GM04503 (cell line): ENCODE measurements around the gene TTLL12.
"Not testable (repeated sequence)": the region's sequence is repeated elsewhere in the genome, so short reads cannot be mapped to it uniquely, and the experiment has no call there.

Source experiments
- DNase-seq: peaks from one replicate; pipeline ENCODE4 v3.0.0-alpha.2; 2012; ENCODE audit warnings: low read depth

The TTLL12 gene

DNA sequence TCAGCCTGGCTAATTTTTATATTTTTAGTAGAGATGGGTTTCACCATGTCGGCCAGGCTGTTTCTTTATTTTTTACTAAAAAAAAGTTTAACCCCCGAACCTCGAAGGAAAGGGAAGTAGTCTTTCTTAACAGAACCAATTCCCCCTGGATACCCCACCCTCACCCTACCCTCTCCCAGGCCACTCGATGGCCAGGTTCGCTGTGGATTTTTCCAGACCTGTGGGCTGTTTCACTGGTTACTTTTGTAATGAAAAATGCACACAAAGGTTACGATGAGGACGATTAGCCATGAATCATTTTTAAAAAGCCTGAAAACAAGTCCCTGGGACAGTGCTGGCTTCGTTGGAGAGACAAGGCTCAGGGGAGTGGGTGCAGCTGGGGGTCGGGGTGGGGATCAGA is 33.0 kb downstream of the TTLL12 start:
- DNase-seq = no peak

DNA sequence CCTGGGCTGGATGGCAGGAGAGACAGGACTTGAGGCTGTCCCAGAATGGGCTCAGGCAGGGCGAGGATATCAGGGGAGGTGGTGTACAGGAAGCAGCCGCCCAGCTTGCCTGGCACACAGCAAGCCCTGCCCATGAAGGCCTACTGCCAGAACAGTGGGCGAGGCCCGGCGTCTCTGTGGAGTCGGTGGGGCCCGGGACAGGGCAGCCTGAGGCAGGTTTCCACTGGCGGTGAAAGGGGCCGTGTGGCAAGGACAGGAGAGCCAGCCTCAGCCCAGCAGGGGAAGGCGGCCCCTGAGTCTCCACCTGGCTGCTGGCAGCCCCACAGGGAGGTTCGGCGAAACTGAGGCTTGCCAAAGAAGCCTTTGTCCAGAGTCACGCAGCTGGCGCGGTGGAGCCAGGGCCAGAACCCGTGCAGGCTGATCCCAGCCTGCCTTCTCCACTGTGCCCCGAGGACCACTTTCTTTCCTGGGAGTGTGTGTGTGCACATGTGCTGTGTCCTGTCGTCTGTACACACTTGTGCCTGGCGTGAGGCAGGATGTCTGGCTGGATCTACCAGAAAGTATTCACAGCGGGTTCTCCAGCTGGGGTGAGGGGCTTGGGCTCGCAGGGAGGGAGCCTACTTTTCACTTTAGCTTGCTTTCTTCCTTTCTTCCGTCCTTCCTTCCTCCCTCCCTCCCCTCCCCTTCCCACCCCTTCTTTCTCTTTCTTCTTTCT is 34.4 kb downstream of the TTLL12 start:
- DNase-seq = no peak

DNA sequence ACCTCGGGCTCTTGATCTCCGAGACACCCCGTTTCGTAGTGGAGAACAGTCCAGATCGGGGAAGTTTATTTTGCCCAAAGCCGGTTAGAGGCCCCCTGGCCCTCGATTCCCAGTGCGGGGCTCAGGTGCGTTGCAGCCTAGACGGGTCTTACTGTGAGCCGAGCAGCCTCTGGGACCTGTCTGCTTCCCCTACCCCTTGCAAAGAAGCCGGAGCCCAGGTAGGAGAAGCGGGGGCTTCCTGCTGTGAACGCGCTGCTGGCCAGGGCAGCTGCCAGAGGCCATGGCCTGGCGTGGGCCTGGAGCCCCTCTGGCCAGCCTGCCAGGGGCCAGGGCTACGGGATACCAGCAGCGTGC is 35.0 kb downstream of the TTLL12 start:
- DNase-seq = no peak

- no peak for DNase-seq
Measured at GRCh38 chr22:43151251-43152002, 35.5 kb downstream of the TTLL12 start, which contains the start of gene TSPO. Gene TSPO, plus strand, starts transcription at chr22:43151559. Its CDS starts 7,680 bp downstream, at chr22:43159239.

GRCh38 chr22:43150731-43151206 is 36.2 kb downstream of the TTLL12 start:
- DNase-seq = no peak

DNA sequence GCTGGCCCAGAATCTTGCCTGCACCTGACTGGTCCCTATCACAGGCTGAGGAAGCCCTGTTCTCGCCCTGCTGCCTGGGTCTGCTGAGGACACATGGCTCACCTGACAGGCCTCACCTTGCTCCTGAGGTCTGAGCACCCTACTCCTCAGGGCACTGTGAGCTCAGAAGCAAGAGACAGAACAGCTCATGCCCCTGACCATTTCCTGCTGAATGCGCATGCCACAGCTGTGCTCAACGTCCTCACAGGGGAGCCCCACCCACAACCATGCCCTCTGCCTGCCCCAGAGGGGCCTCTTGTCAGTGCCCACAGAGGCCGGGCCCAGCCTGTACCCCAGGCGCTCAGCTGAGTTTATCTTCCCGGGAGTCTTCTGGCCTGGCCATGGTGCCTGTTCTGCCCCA is 38.4 kb downstream of the TTLL12 start:
- no peak for DNase-seq

DNA sequence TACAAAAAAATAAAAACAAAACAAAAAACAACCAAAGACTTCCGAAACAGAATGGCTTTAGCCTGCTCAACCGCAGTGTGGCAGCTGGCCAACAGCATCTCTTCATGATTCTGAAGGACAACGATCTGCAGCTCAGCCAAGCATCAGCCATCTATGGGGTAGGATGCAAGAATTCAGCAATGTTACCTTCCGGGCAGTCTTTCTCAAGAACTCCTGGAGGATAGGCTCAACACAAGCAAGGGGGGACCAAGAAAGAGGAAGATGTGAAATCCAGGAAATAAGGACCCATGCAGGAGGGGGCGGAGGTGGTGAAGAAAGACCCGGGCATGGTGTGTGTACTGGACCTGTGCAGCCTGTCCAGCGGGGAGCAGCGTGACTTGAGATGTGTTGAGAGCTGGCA is 39.1 kb downstream of the TTLL12 start:
- no peak for DNase-seq

DNA sequence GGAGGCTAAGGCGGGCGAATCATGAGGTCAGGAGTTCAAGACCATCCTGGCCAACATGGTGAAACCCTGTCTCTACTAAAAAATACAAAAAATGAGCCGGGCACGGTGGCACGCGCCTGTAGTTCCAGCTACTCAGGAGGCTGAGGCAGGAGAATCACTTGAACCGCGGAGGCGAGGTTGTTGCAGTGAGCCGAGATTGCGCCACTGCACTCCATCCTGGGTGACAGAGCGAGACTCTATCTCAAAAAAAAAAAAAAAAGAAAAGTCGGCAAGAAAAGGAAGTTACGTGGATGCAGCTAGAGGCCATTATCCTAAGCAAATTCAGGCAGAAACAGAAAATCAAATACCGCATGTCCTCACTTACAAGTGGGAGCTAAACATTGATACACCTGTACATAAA is 40.6 kb downstream of the TTLL12 start:
- DNase-seq = not testable (repeated sequence)

DNA sequence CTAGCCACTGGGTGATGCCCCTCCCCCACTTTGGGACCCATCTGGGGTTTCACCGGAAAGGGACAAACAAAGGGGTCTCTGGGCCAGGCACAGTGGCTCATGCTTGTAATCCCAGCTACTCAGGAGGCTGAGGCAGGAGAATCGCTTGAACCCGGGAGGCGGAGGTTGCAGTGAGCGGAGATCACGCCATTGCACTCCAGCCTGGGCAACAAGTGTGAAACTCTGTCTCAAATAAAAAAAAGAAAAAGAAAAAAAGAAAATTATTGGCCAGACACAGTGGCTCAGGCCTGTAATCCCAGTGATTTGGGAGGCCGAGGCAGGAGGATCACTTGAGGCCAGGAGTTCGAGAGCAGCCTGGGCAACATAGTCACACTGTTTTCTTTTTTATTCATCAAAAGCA is 41.6 kb downstream of the TTLL12 start:
- DNase-seq = not testable (repeated sequence)

DNA sequence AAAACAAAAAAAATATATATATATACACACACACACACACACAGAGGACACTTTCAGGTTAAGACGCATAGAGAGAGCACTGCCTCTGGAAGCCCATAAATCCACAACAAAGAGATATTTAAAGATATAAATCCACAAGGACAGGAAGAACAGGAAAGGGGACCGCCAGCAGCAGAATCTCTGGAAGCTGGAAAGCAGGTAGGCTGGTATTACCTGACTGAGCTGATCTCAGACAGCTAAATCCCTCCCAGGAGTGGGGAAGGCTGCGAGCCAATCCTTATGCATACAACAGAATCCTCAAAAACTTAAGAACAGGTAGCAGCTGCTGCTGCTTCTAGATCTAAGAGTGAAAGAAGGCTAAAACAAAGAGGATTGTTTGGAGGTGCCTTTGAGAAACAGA is 42.0 kb downstream of the TTLL12 start:
- no peak for DNase-seq

DNA sequence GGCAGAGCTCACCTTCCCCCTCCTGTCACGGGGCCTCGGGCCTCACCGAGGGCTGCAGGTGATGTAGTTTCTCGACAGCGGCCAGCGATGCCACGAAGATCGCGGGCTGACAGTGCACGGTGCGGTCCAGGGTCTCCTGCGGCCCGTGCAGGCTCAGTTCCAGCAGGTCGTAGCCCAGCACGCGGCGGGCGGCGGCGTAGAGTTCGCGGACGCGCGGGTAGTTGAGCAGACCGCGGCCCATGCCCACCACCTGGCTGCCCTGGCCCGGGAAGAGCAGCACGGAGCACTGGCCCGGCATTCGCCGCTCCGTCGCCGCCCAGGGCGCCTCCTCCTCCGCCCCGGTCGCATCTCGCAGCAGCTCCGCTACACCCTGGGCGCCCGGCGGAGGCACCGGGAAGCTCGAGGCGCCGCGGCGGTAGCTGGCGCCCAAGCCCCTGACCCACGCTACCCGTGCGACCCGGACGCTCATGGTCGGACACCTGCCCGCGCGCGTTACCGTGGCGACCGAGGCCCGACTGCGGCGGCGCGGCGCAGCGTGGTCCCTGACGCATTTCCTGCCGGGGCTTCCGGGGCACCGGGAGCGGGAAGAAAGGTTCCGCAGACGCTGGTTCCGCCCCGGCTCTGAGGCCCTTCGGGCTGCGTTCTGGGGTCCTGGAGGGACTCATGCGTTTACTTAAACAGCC is 43.9 kb downstream of the TTLL12 start, which contains the start of gene MCAT:
MCAT (minus strand) TSS at position 519 of the 683 bp plus-strand sequence; CDS start at position 469, 50 bp downstream.
- no peak for DNase-seq

GRCh38 chr22:43136801-43137200 is 50.1 kb downstream of the TTLL12 start:
- DNase-seq = no peak

GRCh38 chr22:43136255-43136654 is 50.7 kb downstream of the TTLL12 start:
- DNase-seq = no peak

GRCh38 chr22:43135565-43135964 is 51.4 kb downstream of the TTLL12 start:
- no peak for DNase-seq

DNA sequence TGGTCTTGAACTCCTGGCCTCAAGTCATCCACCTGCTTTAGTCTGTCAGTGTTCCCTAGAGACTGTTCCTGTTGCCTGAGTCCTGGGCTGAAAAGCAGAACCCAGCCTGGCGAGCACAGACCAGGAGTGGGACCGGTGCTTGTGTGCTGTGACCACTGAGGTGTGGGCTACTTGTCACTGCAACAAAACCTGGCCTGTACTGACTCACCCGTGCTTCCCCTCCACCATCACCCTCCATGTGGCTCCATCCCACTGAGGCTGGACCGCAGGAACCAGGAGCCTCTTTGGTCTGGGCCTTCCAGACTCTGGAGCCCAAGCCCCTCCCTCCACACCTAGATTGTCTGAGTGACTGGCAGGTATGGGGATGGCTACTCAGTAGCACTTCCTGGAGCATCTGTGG is 52.4 kb downstream of the TTLL12 start:
- no peak for DNase-seq

DNA sequence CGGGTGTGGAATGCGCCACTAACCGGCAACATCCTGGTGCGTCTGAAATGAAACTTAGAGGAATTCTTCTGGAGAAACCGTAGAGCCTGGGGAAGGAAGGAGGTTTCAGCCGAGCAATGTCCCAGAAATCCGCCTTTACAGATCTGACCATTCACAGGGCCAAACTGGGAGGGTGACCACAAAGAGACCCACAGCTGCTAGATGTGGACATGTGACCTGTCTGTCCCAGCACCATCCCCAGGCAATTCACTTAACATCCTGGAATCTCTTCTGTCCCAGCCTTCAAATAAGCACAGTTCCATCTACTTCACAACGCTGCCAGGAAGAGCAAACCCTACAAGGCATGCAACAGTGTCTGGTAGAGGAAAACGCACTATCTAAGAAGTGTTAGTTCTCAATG is 53.5 kb downstream of the TTLL12 start:
- no peak for DNase-seq

DNA sequence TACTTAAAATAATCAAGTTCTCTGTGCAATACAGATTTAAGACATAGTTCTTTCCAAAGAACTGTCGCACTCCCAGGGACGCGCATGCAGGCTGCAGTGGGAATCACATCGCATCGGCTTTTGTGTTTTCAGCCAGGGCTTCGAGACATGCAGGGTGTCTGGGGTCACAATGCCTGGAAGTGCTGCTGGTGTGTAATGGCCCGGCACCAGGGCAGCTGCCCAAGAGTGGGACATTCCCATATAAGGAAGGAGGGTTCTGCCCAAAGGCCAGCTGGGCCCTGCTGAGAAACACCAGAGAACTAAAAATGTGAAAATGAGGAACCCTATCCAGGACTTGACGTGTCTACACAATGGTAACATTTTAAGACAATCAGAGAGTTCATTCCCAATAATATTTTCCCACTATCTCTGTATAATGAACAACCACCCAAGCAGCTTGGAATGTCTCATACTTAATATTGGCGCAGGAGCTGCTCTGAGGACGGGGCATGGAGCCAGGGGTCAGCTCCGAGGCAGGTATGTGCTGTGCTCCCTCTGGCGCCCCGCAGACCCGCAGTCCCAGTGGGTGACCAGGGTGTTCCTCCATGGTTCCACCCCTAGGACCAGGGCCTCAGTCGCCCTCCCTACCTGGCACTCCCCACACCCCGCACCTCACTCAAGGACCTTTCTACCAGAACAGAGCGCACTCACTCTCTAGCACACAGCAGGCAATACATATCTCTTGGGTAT is 55.0 kb downstream of the TTLL12 start:
- no peak for DNase-seq

DNA sequence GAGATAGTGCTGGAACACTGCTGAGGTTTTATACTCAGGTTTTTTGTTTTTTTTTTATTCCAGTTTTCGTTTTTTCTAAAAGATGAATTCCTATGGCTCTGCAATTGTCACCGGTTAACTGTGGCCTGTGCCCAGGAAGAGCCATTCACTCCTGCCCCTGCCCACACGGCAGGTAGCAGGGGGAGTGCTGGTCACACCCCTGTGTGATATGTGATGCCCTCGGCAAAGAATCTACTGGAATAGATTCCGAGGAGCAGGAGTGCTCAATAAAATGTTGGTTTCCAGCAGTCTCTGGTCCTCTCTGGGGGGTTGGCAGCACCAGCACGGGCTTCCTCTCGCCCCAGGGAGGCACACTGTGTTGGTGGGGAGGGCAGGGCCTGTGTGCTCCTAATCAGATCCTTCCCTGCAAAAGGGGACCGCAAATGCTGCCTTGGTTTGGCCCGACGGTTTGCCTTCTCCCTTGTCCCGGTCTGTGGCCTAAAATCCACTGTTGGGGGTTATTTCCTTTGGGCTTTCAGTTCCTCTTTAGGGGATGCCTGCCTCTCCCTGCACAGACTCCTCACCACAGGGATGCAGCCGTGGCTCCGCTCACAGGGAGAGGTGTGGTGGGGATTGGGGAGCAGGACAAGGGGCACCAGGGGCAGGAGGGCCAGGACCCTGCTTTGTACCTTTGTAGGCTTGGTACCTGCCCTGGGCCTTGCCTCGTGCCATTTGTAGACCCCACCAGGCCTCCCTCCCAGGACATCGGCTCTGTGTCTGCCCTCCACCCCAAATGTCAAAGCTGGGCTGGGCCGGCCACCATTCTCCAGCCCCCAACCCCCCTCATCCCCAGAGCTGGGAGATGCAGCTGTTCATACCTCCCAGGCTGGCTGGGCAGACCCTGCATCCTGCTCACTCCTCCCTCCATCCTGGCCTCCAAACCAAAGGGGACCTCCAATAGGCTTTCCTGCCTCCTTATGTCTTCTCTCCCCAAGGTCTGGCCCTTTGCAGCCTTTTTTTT is 57.2 kb downstream of the TTLL12 start:
- DNase-seq = no peak

DNA sequence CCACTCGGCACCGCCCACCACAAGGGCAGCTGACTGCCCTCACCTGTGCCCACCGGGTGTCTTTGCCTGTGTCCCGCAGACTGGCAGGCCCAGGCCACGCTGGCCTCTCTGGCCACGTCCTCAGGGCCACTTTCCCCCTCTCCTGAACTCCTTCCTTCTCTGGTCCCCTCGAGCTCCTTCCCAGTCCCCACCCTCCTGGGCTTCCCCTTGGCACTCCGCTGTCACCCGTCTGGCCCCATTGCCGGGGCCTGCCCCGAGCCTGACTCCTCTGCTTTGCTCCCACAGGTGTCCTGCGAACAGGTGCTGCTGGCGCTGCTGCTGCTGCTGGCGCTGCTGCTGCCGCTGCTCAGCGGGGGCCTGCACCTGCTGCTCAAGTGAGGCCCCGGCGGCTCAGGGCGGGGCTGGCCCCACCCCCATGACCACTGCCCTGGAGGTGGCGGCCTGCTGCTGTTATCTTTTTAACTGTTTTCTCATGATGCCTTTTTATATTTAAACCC is 58.0 kb downstream of the TTLL12 start:
- DNase-seq = no peak

DNA sequence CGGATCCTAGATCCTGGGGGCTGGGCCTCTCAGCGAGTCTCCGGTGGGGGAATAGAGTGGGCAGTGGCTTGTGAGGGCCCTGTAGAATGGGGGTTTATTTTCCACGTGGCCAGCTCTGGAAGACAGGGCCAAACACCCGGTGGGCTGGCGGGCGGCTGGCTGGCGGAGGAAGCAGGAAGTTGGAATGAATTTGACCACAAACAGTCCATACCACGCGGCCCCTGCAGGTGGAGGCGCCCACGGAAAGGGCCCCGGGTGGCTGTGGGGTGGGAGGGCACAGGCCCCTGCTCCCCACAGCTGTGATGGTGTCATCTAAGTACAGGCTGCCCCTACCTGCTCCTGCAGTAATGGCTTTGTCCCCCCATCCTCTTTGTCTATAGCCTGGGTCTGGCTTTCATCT is 58.8 kb downstream of the TTLL12 start:
- no peak for DNase-seq
